ENCODE data around the gene IFNG. TPM values are rescaled to one million over a fixed set of nuclear protein-coding genes. Genes with fewer than 3 reads are reported as not detected.
"Not testable (repeated sequence)": the region's sequence is repeated elsewhere in the genome, so short reads cannot be mapped to it uniquely, and the experiment has no call there.

The IFNG gene
- total RNA-seq, 3 donors from 2014 or later = not detected

DNA sequence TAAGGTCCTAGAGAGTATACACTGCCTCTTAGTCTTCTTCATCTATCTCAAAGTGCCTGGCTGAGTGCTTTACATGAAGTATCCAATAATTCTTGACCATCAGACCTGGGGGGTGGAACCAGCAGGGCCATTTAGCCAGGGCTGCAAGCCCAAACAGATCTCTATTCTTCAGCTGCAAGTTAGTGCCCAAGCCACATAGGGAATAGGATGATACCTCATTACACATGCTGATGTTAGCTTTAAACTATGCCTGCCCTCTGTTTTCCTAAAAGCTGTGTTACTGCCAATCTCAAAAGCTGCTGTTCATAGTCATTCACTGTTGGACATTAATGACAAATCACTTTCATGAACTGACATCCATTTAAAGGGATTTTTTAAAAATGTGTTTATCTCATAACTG, 16.7 kb upstream of the IFNG start:
- intact Hi-C loops (cut with DNase I; ENCODE audit: low total_unique reads) = no loop called here

GRCh38 chr12:68175557-68176061, 16.1 kb upstream of the IFNG start:
- intact Hi-C loops (cut with DNase I; ENCODE audit: low total_unique reads) = no loop called here

More for the DNA sequence above, 16.7 kb upstream of the IFNG start:
- Histone ChIP-seq H3K4me3 (no peak overlapping the region), H3K9me3 (no peaks in the 10 kb centered on the region), H3K36me3 (no peaks in the 10 kb centered on the region), H3K4me1 (no peaks in the 10 kb centered on the region), H3K27me3 (no peaks in the 10 kb centered on the region), H3K27ac (no peak overlapping the region)
- no peak for DNase-seq (ENCODE audit: low spot score in 2 of 2)
- TF ChIP-seq POLR2AphosphoS5 (IDR thresholded peaks at IDR 0.05) (no peak), POLR2A (IDR thresholded peaks at IDR 0.05) (no peak)
- TF ChIP-seq, protein P1, sequence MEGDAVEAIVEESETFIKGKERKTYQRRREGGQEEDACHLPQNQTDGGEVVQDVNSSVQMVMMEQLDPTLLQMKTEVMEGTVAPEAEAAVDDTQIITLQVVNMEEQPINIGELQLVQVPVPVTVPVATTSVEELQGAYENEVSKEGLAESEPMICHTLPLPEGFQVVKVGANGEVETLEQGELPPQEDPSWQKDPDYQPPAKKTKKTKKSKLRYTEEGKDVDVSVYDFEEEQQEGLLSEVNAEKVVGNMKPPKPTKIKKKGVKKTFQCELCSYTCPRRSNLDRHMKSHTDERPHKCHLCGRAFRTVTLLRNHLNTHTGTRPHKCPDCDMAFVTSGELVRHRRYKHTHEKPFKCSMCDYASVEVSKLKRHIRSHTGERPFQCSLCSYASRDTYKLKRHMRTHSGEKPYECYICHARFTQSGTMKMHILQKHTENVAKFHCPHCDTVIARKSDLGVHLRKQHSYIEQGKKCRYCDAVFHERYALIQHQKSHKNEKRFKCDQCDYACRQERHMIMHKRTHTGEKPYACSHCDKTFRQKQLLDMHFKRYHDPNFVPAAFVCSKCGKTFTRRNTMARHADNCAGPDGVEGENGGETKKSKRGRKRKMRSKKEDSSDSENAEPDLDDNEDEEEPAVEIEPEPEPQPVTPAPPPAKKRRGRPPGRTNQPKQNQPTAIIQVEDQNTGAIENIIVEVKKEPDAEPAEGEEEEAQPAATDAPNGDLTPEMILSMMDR (IDR thresholded peaks at IDR 0.05) = no peak

DNA sequence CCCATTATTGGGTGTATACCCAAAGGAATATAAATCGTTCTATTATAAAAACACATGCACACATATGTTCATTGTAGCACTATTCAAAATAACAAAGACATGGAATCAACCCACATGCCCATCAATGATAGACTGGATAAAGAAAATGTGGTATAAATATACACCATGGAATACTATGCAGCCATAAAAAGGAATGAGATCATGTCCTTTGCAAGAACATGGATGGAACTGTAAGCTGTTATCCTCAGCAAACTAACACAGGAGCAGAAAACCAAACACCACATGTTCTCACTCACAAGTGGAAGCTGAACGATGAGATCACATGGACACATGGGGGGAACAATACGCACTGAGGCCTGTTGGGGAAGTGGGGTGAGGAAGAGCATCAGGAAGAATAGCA, 15.2 kb upstream of the IFNG start:
- H3K4me1 ChIP-seq; H3K36me3 ChIP-seq; H3K4me3 ChIP-seq; DNase-seq (ENCODE audit: low spot score in 2 of 2); intact Hi-C loops (cut with DNase I; ENCODE audit: low total_unique reads); H3K27ac ChIP-seq; H3K9me3 ChIP-seq; H3K27me3 ChIP-seq: not testable (repeated sequence)

More at GRCh38 chr12:68175557-68176061, 16.1 kb upstream of the IFNG start:
- Histone ChIP-seq H3K4me3 (no peak overlapping the region), H3K27ac (no peak overlapping the region), H3K36me3 (no peaks in the 10 kb centered on the region), H3K4me1 (no peaks in the 10 kb centered on the region), H3K9me3 (no peaks in the 10 kb centered on the region), H3K27me3 (no peaks in the 10 kb centered on the region)
- TF ChIP-seq POLR2A (IDR thresholded peaks at IDR 0.05) = no peak
- TF ChIP-seq POLR2AphosphoS5 (IDR thresholded peaks at IDR 0.05) = no peak
- TF ChIP-seq, protein P1 (IDR thresholded peaks at IDR 0.05) = no peak
- no peak for DNase-seq (ENCODE audit: low spot score in 2 of 2)

GRCh38 chr12:68173792-68174191, 14.3 kb upstream of the IFNG start:
- Histone ChIP-seq H3K27ac (no peak overlapping the region), H3K27me3 (no peaks in the 10 kb centered on the region), H3K36me3 (no peaks in the 10 kb centered on the region), H3K4me1 (no peaks in the 10 kb centered on the region), H3K9me3 (no peaks in the 10 kb centered on the region), H3K4me3 (no peak overlapping the region)
- intact Hi-C loops (cut with DNase I; ENCODE audit: low total_unique reads) = no loop called here
- TF ChIP-seq POLR2AphosphoS5 (IDR thresholded peaks at IDR 0.05) = no peak
- no peak for TF ChIP-seq POLR2A (IDR thresholded peaks at IDR 0.05)
- TF ChIP-seq, protein P1 (IDR thresholded peaks at IDR 0.05) = no peak
- no peak for DNase-seq (ENCODE audit: low spot score in 2 of 2)

DNA sequence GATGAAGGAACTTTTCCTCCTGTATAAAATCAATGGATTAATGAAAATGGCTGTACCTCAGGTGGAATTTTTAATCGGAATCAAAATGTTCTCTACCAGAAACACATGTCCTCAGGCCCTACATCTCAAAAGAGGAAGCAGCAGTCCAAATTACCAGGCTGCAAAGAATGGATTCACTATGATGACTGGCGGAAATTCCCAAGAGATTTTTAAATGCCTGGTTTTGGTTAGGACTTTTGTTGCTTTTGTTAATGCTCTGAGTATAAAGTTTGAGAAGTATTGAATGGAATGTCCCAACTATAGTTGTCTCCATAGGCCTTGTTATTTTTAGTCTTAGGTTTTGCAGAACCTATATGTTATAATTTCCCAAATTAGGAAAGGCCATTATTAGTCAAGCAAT, 11.2 kb upstream of the IFNG start:
- H3K4me3 ChIP-seq = no peak overlapping the region
- TF ChIP-seq, protein P1 (IDR thresholded peaks at IDR 0.05) = no peak
- TF ChIP-seq POLR2A (IDR thresholded peaks at IDR 0.05) (no peak), POLR2AphosphoS5 (IDR thresholded peaks at IDR 0.05) (no peak)
- intact Hi-C loops (cut with DNase I; ENCODE audit: low total_unique reads) = no loop called here
- H3K4me1 ChIP-seq = no peaks in the 10 kb centered on the region
- no peaks in the 10 kb centered on the region for H3K27me3 ChIP-seq
- H3K36me3 ChIP-seq = no peaks in the 10 kb centered on the region
- no peak overlapping the region for H3K27ac ChIP-seq
- no peak for DNase-seq (ENCODE audit: low spot score in 2 of 2)
- no peaks in the 10 kb centered on the region for H3K9me3 ChIP-seq

Measured in breast epithelium (tissue), 4 donors.